CD1c-positive myeloid dendritic cell (primary cell): ENCODE measurements around the gene SLC27A1.
"Not testable (repeated sequence)": the region's sequence is repeated elsewhere in the genome, so short reads cannot be mapped to it uniquely, and the experiment has no call there.

Experiments used
- DNase-seq: peaks from one replicate; pipeline ENCODE4 v3.0.0-alpha.2; 2016; ENCODE audit errors: extremely low spot score

SLC27A1 gene

DNA sequence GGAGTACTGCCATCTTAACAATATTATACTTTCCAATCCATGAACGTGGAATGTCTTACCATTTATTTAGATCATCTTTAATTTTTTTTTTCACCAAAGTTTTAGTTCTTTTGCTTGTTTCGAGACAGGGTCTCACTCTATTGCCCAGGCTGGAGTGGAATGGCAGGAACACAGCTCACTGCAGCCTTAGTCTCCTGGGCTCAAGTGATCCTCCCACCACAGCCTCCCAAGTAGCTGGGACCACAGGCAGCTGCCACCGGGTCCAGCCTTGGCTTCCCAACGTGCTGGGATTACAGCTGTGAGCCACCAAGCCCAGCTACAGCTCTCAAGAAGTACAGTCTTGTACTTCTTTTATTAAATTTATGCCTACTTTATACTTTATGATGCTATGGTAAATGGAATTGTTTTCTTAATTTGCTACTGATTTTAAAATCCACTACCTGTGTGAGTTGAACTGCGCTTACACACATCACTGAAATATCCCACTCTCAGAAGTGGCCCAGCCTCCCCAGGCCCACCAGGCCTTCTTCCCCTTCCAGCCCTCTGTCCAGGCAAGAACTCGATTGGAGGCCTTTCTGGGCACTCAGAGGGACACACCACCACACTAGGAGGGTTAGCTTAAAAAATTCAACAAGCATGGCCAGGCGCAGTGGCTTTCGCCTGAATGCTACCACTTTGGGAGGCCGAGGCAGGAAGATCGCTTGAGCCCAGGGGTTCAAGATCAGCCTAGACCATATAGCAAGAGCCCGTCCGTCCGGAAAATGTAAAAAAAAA is 40.1 kb downstream of the SLC27A1 start:
- no peak for DNase-seq

DNA sequence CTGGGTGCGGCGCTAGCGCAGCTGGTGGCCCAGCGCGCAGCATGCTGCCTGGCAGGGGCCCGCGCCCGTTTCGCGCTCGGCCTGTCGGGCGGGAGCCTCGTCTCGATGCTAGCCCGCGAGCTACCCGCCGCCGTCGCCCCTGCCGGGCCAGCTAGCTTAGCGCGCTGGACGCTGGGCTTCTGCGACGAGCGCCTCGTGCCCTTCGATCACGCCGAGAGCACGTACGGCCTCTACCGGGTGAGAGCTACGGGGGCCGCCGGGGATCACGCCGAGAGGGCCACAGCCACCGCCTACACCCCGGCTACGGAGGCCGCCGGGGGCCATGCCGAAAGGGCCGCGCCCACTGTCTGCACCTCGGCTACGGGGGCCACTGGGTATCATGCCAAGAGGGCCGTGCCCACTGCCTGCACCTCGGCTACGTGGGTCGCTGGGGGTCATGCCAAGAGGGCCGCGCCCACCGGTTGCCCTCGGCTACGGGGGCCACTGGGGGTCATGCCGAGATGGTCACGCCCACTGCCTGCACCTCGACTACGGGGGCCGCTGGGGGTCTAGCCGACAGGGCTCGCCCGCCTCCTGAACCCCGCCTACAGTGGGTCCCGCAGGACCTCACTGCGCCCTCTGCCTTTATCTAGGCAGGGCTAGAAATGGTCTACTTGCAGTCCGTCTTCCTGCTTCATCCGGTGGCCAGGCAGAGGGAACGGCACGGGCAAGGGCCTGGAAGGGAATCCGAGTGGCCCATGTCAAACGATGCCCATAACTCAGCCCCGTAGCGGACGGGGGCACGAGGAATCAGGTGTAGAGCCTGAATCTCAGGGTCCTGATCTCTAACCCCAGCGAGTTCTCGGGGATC is 41.6 kb downstream of the SLC27A1 start:
- peak; percentile 87 for DNase-seq

- DNase-seq = no peak
Measured at GRCh38 chr19:17512574-17512939, 42.2 kb downstream of the SLC27A1 start.

- DNase-seq = no peak
Measured at GRCh38 chr19:17515408-17516149, 45.3 kb downstream of the SLC27A1 start.

DNA sequence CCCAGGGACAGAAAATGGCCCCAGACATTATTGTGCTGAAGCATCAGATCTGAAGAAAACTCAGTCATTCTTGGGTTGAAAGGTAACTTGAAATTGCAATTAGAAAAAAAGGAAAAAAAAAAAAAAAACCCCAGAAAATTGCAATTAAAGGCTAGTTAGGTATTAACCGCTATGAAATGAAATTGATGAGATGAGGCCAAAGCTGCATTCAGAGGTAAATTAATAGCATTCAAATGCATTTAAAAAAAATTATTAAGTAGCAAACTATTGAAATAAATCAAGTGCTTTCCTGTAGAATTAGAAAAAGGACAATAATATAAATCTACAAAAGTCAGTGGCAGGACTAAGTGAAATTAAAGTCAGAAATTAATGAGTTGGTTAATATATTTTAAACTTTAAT is 47.6 kb downstream of the SLC27A1 start:
- no peak for DNase-seq

GRCh38 chr19:17518654-17519053 is 48.3 kb downstream of the SLC27A1 start:
- not testable (repeated sequence) for DNase-seq

DNA sequence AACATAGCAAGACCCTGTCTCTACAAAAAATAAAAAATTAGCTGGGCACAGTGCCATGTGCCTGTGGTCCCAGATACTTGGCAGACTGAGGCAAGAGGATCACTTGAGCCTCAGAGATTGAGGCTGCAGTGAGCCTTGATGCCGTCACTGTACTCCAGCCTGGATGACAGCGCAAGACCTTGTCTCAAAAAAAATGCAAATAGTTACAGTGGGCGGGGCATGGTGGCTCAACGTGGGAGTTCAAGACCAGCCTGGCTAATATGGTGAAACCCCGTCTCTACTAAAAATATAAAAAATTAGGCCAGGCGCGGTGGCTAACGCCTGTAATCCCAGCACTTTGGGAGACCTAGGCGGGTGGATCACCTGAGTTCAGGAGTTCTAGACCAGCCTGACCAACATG is 49.6 kb downstream of the SLC27A1 start:
- no peak for DNase-seq

DNA sequence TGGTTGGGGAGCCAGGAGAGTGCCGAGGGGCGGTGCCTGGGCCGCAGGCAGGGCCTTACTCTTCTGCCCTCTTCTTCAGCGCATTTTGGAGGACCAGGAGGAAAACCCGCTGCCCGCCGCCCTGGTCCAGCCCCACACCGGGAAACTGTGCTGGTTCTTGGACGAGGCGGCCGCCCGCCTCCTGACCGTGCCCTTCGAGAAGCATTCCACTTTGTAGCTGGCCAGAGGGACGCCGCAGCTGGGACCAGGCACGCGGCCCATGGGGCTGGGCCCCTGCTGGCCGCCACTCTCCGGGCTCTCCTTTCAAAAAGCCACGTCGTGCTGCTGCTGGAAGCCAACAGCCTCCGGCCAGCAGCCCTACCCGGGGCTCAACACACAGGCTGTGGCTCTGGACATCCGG is 50.5 kb downstream of the SLC27A1 start:
- DNase-seq = no peak

- peak; percentile 91 for DNase-seq
Measured at GRCh38 chr19:17522988-17523872, 52.9 kb downstream of the SLC27A1 start.

DNA sequence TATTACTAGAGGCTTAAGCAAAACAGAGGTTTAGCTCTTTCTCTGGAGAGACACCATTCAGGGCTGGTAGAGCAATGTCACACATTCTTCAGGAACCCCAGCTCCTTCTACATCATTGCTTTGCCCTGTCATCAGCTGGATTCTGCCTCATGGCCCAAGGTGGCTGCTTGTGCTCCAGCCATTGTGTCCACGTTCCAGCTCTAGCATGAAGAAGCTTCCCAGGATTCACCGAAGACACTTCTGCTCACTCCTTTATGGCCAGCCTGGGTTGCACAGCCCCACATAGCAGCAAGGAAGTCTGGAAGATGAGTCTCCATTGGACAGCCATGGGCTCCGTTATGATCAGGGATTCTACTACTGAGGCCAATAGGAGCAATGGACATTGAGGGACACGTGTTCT is 54.3 kb downstream of the SLC27A1 start:
- DNase-seq = no peak

DNA sequence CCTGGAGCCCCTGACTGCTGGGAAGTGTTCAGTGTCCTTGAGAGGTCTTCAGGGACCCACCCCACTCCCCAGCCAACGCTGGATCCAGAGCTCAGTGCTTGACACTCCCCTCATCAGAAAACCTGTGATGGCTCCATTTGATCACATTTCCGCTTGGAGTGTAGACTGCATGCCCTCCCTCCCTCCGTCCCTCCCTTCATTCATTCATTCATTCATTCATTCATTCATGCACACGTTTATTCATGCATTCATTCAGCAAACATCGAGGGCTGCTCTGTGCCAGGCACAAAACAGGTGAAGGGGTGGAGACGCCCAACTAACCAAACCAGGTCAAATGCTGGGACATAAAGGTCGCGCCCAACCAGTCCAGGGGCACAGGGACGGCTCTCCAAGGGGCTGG is 54.8 kb downstream of the SLC27A1 start:
- no peak for DNase-seq

DNA sequence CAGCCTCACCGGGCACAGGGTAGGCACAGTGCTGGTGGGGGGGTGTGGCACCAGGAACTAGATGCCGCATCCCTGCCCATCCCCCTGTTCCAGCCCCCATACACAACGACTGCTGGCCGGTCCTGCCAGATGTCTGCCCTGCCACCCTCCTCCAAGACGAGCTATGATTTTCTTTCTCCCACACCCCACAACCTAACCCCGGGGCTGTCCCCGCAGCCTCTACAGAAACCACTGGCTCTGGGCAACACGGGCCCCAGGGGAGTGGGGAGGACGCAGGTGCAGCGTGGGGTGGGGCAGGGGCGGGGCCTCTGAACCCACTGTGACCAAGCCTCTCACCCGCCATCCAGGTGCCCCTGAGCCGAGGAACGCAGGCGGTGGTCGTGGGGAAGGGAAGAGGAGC is 56.6 kb downstream of the SLC27A1 start:
- no peak for DNase-seq

DNA sequence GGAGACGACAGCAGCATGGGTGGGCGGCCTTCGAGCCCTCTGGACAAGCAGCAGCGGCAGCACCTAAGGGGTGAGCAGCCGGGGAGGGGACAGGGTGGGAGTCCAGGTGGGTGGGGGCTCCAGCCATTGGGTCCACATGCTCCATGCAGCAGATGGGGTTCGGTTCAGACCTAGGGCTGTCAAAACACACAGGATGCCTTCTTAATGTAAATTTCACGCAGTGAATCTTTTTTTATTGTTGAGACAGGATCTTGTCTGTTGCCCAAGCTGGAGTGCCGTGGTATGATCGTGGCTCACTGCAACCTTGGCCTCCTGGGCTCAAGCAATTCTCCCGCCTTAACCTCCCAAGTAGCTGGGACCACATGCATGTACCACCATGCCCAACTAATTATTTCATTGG is 57.0 kb downstream of the SLC27A1 start:
- DNase-seq = no peak

DNA sequence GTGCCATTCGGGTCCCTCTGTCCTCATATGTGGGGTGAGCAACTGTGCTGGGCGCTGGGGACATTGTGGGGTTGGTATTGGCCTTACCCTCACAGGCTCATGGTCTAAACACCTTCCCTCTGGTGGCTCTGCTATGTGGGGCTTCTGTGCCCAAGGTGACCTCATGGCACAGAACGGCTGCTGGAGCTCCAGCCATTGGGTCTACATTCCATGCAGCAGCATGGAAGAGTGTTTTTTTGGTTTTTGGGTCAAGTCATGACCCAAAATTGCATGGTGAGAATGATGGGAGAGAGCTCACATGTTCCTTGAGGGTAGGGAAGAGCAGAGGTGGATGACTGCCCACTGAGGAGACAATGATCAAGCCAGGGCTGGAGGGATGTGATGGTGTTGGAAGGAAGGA is 58.3 kb downstream of the SLC27A1 start:
- no peak for DNase-seq

DNA sequence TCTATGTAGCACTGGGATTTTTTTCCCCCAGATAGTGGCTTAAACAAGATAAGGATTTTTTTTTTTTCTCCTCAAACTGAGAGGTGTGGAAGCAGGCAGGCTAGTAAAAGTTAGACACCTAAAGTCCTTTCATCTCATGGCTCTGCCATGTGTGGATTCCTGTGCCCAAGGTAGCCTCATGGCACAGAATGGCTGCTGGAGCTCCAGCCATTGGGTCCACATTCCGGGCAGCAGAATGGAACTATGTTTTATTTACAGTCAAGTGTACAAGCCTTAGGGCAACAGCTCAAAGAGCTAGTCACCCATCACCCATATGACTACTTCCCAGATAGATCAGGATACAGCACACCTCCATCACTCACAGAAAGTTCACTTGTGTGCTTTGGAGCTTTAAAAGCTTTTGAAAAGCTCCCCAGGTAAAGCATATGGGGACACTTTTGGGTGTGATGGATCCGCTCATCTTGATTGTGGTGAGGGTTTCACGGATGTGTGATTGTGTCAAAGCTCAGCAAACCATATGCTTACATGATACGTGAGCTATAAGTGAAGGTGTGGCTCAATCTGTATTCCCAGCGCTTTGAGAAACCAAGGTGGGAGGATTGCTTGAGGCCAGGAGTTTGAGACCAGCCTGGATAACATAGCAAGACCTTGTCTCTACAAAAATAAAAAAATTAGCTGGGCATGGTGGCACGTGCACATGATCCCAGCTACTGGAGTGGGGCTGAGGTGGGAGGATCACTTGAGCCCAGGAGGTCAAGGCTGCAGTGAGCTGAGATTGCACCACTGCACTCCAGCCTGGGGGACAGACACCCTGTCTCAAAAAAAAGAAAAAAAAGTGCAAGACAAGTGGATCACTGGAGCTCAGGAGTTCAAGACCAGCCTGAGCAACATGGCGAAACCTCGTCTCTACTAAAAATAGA is 59.2 kb downstream of the SLC27A1 start:
- DNase-seq = no peak

DNA sequence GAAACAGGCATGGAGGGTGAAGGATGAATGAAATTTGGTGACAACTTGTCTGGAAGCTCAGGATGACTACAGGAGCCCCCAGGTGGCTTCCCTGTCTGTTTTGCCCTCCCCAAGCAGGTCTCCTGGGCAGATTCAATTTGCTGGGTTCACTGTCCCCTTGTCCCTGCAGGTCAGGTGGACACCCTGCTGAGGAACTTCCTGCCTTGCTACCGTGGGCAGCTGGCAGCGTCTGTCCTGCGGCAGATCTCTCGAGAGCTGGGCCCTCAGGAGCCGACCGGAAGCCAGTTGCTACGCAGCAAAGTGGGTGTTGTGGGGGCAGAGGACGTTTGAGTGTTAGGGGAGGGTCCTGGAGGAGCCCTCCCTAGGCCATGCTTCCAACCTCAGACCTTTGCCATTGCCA is 60.3 kb downstream of the SLC27A1 start:
- DNase-seq = no peak

DNA sequence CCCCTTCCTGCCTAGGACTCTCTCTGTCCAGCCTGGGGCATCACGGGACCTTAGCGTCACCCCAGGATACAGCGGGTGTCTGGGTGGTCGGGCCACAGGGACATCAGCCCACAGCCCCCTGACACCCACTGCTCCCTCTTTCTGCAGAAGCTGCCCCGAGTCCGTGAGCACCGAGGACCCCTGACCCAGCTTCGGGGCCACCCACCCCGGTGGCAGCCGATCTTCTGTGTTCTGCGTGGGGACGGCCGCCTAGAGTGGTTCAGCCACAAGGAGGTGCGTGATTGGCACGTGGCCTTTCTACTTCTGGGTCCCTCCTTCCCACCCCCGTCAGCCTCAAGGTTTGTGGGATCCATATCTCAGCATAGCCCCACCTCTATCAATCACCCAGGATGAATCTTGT is 61.8 kb downstream of the SLC27A1 start:
- no peak for DNase-seq

DNA sequence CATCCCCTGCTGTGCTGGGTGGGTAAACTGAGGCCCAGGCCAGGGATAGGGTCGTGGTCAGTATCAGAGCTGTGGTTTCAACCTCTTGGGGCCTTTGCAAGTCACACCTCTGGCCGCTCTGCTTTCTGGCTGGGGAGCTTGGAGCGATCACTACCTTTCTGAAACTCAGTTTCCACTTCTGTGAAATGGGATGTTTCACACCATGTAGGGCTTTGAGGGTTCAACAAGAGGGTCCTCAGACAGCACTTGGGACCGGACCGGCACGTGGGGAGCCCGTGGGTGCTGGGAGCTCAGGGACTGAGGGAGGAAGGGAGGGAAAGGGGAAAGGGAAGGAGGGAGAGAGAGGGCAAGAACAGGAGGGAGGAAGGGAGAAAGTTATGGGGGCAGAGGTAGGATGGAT is 62.2 kb downstream of the SLC27A1 start:
- no peak for DNase-seq

GRCh38 chr19:17534767-17535166 is 64.4 kb downstream of the SLC27A1 start:
- DNase-seq = no peak

GRCh38 chr19:17536955-17537354 is 66.6 kb downstream of the SLC27A1 start:
- no peak for DNase-seq
